NCI-H2029 treated with DMSO at 0.1 percent for 48 hours (cell line): ENCODE results near the gene THAP9.

Source experiments
- DNase-seq: peaks from one replicate; lab custom pipeline; 2025; lab: John Stamatoyannopoulos, UW

THAP9 gene

DNA sequence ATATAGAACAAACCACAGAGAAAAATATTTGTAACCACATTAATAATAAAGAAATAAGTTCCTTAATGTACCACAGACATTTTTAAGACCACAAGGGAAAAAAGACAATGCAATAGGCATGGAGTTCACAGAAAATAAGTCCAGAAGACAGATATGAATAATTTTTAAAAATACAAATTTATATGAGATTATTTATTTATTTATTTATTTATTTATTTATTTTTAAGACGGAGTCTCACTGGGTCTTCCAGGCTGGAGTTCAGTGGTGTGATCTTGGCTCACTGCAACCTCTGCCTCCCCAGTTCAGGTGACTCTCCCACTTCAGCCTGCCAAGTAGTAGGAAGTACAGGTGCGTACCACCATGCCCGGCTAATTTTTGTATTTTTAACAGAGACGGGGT is 53.7 kb downstream of the THAP9 start:
- DNase-seq = no peak

- no peak for DNase-seq
Measured at GRCh38 chr4:82957045-82957444, 56.5 kb downstream of the THAP9 start.

GRCh38 chr4:82965763-82966162 is 65.2 kb downstream of the THAP9 start:
- no peak for DNase-seq

- DNase-seq = no peak
Measured at GRCh38 chr4:82968972-82969371, 68.4 kb downstream of the THAP9 start.

DNA sequence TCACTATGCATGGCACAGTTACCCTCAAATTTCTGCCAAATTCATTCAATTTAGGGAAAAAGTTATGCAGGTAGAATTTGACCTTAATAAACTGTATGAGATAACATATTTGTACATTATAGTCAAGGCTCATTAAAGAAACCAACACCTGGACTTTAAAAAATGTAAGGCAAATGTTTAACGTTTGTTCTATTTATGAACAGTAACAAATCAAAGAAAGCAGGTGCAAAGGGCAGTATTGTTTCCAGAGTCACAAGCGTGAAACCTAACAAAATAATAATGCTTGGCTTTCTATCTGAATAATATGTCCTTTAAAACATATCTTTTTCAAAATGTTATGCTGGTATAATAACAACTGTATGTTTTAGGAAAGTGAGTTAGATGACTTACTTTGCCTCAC is 68.9 kb downstream of the THAP9 start:
- no peak for DNase-seq
